Fibroblast of skin of back (primary cell): ENCODE measurements around the gene CD69.
"Not testable (repeated sequence)": the region's sequence is repeated elsewhere in the genome, so short reads cannot be mapped to it uniquely, and the experiment has no call there.

Experiments
- DNase-seq: peaks from one replicate; pipeline ENCODE4 v3.0.0-alpha.2; 2013

Gene CD69

DNA sequence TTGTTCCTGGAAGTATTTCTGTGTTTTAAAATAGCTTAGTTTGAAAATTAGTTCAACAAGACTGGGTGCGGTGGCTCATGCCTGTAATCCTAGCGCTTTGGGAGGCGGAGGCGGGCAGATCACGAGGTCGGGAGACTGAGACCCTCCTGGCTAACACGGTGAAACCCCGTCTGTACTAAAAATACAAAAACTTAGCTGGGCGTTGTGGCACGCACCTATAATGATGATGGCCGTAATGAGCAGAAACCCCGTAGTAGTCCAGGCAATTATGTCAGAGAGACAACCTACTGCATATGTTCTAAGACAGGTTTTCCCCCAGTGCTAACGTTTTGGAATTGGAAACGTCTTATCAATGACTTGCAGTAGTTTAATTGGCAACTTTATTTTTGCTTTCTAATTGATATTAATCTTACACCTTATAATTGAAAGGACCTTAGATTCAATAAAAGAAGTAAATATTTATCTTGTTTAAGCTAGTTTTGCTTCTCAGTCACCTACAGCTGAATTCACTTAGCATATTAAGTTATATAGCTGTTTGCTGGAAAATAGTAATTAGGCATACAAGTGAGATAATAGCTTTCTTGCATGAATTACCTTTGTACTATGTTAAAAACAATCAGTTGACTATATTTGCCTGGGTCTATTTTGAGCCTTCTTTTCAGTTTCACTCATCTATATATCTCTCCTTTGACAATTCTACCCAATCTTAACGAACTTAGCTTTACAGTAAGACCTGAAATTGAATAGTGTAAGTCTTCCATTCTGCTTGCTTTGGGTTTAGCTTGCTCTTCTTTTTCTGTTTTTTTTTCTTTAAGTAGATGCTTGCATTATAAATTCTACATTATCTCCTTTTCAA, 43.4 kb downstream of the CD69 start:
- DNase-seq: no peak

DNA sequence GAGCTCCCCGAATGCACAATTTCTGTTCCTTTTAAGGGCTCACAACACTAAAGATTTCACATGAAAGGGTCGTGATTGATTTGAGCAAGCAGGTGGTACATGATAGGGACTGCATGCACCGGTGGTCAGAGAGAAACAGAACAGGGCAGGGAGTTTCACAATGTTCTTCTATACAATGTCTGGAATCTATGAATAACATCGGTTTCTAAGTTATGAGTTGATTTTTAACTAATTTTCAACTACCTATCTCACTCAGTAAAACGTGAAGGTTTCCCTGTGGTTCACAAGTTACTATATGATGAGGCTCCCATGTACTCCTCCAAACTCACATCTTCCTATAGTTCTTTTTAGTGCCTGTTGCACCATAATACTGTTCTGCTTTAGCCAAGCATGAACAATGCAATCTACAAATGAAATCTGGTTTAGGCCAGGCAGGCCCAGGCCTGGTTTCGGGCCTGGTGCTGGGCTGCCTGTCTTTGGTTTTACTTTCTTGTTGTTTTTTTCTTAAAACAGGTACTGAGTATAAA, 47.6 kb downstream of the CD69 start:
- DNase-seq: not testable (repeated sequence)

DNA sequence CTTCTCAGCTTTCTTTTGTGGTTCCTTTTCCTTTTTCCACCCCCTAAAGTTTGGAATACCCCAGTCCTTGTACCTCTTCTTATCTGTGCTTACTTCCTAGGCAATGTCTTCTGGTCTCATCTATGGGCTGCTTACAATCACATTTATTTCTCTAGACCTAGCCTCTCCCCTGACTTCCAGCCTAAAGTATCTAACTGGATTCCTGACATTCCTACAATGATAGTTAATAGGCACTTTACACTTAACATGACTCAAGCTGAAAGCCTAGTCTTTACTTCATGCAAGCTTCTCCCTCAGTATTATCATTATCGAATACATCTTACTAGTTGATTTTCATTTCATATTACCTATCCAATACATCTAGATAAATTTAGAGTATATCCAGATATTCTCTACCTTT, 49.0 kb downstream of the CD69 start:
- peak; percentile 28 for DNase-seq

DNA sequence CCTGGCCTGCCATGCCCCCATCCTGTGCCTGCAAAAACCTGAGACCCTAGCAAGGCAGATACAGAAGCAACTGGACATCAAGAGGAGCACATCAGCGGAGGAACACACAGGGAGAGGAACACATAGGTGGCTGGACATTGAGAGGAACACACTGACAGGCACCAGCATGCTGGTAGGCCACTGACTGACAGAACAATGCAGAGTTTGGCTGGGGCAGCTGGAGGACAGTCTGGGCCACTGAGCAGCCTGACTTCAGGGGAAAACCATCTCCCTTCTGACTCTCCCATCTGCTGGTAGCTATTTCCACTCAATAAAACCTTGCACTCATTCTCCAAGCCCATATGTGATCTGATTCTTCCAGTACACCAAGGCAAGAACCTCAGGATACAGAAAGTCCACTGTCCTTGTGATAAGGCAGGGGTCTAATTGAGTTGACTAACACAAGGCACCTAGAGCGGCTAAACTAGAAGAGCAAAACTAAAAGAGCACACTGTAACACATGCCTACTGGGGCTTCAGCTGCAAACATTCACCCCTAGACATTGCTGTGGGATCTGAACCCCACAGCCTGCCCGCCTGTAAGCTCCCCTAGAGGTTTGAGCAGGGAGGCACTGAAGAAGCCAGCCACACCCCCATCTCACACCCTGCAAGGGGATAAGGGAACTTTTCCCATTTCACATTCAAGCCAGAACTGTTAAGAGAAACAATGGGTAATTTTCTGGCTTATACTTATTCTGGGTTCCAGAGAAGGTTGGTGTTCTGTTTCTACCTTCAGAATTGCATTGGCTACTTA, 49.9 kb downstream of the CD69 start:
- no peak for DNase-seq

DNA sequence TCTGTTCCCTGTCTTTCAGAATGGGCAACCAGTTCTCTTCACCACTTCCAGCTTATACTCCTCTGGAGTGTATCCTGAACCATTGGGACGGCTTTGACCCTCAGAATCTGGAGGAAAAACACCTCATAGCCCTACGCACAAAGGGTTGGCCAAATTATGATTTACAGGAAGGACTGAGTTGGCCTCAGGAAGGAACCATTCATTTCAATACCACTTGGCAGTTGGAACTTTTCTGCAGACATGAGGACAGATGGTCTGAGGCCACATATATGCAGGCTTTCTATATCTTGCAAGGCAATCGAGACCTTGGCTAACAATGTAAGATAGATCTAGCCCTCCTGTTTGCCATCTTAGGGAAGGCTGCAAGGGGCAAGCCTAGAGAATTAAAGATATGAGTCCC, 51.8 kb downstream of the CD69 start:
- no peak for DNase-seq

DNA sequence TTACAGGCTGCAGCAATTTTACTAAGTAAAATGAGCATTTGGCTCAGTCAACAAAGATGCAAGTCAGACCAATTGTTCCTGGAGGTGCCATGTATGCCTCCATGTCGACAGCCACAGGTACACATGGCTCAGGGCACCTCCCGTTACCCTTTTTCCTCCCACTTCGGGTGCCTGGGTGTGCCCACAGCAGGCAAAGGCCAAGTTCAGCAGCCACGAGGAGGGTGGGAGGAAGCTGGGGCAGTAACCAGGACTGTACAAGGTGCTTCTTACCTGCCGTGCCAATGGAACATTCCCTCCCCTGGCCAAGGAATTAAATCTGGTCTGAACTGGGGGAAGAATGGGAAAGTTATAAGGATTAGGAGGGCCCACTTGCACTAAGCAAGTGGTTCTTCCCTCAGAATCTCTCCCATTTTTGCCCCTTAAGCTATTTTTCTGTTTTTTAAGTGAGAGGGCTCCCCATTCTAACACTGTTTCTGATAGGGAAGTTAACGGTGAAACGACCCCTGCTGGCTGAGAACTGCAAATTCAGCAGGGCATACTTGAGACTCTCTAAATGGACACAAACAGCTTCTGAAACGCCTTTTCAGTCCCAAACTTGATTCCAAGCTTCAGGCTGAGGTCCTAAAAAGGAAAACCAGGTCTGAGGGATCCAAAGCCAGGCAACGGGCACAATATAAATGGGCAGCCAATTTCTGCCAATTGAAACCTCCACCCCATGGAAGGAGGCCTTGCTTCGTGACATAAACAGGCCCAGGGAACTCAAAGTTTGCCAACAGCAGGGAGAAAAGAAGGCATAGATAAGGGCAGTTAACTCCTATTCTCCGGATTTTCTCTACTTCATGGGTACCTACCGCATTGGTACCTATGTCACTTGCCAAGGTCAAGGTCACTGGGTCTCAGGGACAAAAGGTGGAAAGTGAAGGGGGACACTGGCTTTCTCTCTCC, 52.6 kb downstream of the CD69 start:
- DNase-seq: peak; percentile 50

DNA sequence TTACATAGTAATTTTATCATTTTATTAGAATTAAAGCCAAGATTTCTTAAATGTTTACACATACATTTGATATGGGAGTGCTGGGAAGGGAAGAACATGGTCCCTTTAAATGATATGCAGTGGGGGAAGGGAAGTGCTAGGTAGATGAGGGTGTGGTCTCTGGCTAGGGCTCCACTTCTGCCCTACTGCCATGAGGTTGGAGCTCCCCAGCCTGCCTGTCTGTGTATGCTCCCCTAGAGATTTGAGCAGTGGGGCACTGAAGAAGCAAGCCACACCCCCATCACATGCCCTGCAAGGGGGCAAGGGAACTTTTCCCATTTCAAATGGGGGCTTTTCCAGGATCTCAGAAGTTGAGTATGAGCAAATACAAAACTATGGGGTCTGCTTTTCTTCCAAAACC, 53.3 kb downstream of the CD69 start:
- DNase-seq: no peak

DNA sequence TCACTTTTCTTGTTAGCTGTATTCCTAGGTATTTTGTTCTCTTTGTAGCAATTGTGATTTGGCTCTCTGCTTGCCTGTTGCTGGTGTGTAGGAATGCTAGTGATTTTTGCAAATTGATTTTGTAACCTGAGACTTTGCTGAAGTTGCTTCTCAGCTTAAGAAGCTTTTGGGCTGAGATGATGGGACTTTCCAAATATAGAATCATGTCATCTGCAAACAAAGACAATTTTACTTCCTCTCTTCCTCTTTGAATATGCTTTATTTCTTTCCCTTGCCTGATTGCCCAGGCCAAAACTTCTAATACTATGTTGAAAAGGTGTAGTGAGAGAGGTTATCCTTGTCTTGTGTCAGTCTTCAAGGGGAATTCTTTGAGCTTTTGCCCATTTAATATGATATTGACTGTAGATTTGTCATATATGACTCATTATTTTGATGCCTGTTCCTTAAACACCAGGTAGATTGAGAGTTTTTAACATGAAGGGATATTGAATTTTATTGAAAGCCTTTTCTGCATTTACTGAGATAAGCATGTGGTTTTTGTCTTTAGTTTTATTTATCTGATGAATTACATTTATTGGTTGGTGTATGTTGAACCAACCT, 54.5 kb downstream of the CD69 start:
- no peak for DNase-seq

DNA sequence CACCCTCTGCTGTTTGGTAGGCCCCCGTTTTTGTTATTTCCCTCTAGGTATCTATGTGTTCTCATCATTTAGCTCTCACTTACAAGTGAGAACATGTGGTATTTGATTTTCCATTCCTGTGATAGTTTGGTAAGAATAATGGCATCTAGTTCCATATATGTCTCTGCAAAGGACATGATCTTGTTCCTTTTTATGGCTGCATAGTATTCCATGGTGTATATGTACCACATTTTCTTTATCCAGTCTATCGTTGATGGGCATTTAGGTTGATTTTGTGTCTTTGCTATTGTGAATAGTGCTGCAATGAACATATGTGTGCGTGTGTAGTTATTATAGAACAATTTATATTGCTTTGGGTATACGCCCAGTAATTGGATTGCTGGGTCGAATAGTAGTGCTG, 56.1 kb downstream of the CD69 start:
- DNase-seq: not testable (repeated sequence)
